SK-N-SH (cell line): ENCODE results near the gene RAD51B. TPM values are rescaled to one million over a fixed set of nuclear protein-coding genes. Genes with fewer than 3 reads are reported as not detected.

Experiments
- CTCF ChIA-PET: fragments of 300-600, 350-600 bp; formaldehyde crosslinking; extraction: SDS; loops from one replicate; lab custom pipeline; 2021; lab: Yijun Ruan, JAX
- POLR2A ChIA-PET: fragments of 350-600 bp; sonication (Branson Sonifier 250); formaldehyde crosslinking; extraction: SDS; loops from one replicate; lab custom pipeline; 2020; ENCODE audit warnings: antibody characterized with exemption, inconsistent platforms; lab: Yijun Ruan, JAX
- DNase-seq: peaks from one replicate; pipeline ENCODE4 v3.0.0; 2012
- H2AFZ ChIP-seq: fragments of 200-600 bp; sonication (generic); 2 replicates; pipeline ENCODE4 v1.8.1; 2016; ENCODE audit warnings: antibody characterized with exemption, mild to moderate bottlenecking, low read depth
- H3F3A ChIP-seq: fragments of 200-600 bp; sonication (generic); replicated peaks from 2 replicates; pipeline ENCODE3; 2016; ENCODE audit warnings: antibody characterized with exemption, mild to moderate bottlenecking; ENCODE audit not compliant: insufficient read depth
- H3K27ac ChIP-seq, 2 experiments: fragments of 200-500 bp in 1 of 2; fragments of 200-600 bp in 1 of 2; sonication (Bioruptor generic) in 1 of 2; sonication (generic), shearing (Covaris generic) in 1 of 2; 2 replicates each; pipeline versions ENCODE4 v1.5.1 to v1.6.1; 2014 to 2016; ENCODE audit warnings: low read depth in 2 of 2, inconsistent platforms in 1 of 2, low read length in 1 of 2, mild to moderate bottlenecking in 1 of 2, mixed read lengths in 1 of 2
- H3K27me3 ChIP-seq: fragments of 200-600 bp; sonication (generic), shearing (Covaris generic); 2 replicates; pipeline ENCODE4 v1.6.1; 2016; ENCODE audit warnings: mixed run types; ENCODE audit not compliant: insufficient read depth
- H3K36me3 ChIP-seq, 2 experiments: fragments of 200-500 bp in 1 of 2; fragments of 200-600 bp in 1 of 2; sonication (Bioruptor generic) in 1 of 2; sonication (generic) in 1 of 2; replicated peaks in 1 of 2; 2 replicates each; pipeline versions ENCODE3 to v1.5.1; 2014 to 2016; ENCODE audit warnings: low read length in 1 of 2, mild to moderate bottlenecking in 1 of 2; ENCODE audit not compliant: insufficient read depth in 2 of 2, control insufficient read depth in 1 of 2
- H3K4me1 ChIP-seq, 2 experiments: fragments of 200-500 bp in 1 of 2; fragments of 200-600 bp in 1 of 2; sonication (Bioruptor generic) in 1 of 2; sonication (generic), shearing (Covaris generic) in 1 of 2; 2 replicates each; pipeline versions ENCODE4 v1.5.1 to v1.6.1; 2014 to 2016; ENCODE audit warnings: low read depth in 1 of 2, low read length in 1 of 2, mixed run types in 1 of 2; ENCODE audit not compliant: insufficient read depth in 2 of 2, control insufficient read depth in 1 of 2
- H3K4me2 ChIP-seq: fragments of 200-600 bp; sonication (generic), shearing (Covaris generic); 2 replicates; pipeline ENCODE4 v1.6.1; 2017; ENCODE audit warnings: mixed run types
- H3K4me3 ChIP-seq, 2 experiments: fragments of 200-500 bp in 1 of 2; fragments of 200-600 bp in 1 of 2; sonication (Bioruptor generic) in 1 of 2; sonication (generic), shearing (Covaris generic) in 1 of 2; 2 replicates each; pipeline versions ENCODE4 v1.5.1 to v1.8.1; 2014 to 2016; ENCODE audit warnings: low read depth in 2 of 2, inconsistent platforms in 1 of 2, low read length in 1 of 2, mild to moderate bottlenecking in 1 of 2, mixed read lengths in 1 of 2, moderate library complexity in 1 of 2
- H3K79me2 ChIP-seq: fragments of 200-600 bp; sonication (generic); 2 replicates; pipeline ENCODE4 v1.8.1; 2017; ENCODE audit warnings: mild to moderate bottlenecking; ENCODE audit not compliant: insufficient read depth
- H3K9ac ChIP-seq: fragments of 200-600 bp; sonication (generic); 2 replicates; pipeline ENCODE4 v1.6.1; 2017; ENCODE audit warnings: mixed run types
- H3K9me2 ChIP-seq: fragments of 200-600 bp; sonication (generic); 2 replicates; pipeline ENCODE4 v1.6.1; 2017; ENCODE audit warnings: mixed run types
- H3K9me3 ChIP-seq: fragments of 200-600 bp; sonication (generic); 2 replicates; pipeline ENCODE4 v1.6.1; 2017; ENCODE audit warnings: mixed run types, mild to moderate bottlenecking, moderate library complexity
- H4K20me1 ChIP-seq: fragments of 200-600 bp; sonication (generic); 2 replicates; pipeline ENCODE4 v1.6.1; 2017; ENCODE audit warnings: mild to moderate bottlenecking, mixed run types; ENCODE audit not compliant: insufficient read depth
- CHD2 ChIP-seq: fragments of 150-350 bp; IDR thresholded peaks from 2 replicates; pipeline ENCODE4 v1.6.1; 2018; ENCODE audit warnings: low read length; ENCODE audit not compliant: partially characterized antibody
- ELF1 ChIP-seq: IDR thresholded peaks from 2 replicates; pipeline ENCODE4 v1.4.0; 2012
- EZH2phosphoT487 ChIP-seq: fragments of 200-600 bp; sonication (generic); IDR thresholded peaks from 2 replicates; pipeline ENCODE4 v1.6.1; 2017; ENCODE audit warnings: low read depth, mixed run types, mild to moderate bottlenecking, antibody characterized with exemption, moderate library complexity, borderline replicate concordance
- FOSL2 ChIP-seq: IDR thresholded peaks from 2 replicates; pipeline ENCODE4 v1.4.0; 2012; ENCODE audit warnings: low read depth, mild to moderate bottlenecking, moderate library complexity, borderline replicate concordance
- FOXJ3 ChIP-seq: sonication (generic); formaldehyde crosslinking; IDR thresholded peaks from 2 replicates; pipeline ENCODE4 v1.5.1; 2020; ENCODE audit warnings: mild to moderate bottlenecking, missing genetic modification reagents
- FOXM1 ChIP-seq: IDR thresholded peaks from 2 replicates; pipeline ENCODE4 v1.4.0; 2012; ENCODE audit warnings: low read depth, mild to moderate bottlenecking
- GATA2 ChIP-seq: sonication (generic); formaldehyde crosslinking; IDR thresholded peaks from 2 replicates; pipeline ENCODE4 v1.5.0; 2020; ENCODE audit warnings: mild to moderate bottlenecking, missing genetic modification reagents
- JUND ChIP-seq: IDR thresholded peaks from 2 replicates; pipeline ENCODE4 v1.4.0; 2012
- MEF2A ChIP-seq: IDR thresholded peaks from 2 replicates; pipeline ENCODE4 v1.4.0; 2012; ENCODE audit warnings: low read depth, borderline replicate concordance
- MXI1 ChIP-seq: IDR thresholded peaks from 2 replicates; pipeline ENCODE4 v1.6.1; 2012; ENCODE audit warnings: mild to moderate bottlenecking, low read depth, low read length, improper control_type of control experiment
- NFIC ChIP-seq: IDR thresholded peaks from 2 replicates; pipeline ENCODE4 v1.4.0; 2012; ENCODE audit warnings: borderline replicate concordance
- POLR2AphosphoS5 ChIP-seq: IDR thresholded peaks from 2 replicates; pipeline ENCODE4 v1.6.1; 2012; ENCODE audit warnings: low read depth, low read length
- RAD21 ChIP-seq: IDR thresholded peaks from 2 replicates; pipeline ENCODE4 v1.6.1; 2012; ENCODE audit warnings: mild to moderate bottlenecking, low read length
- RCOR1 ChIP-seq: fragments of 150-350 bp; IDR thresholded peaks from 2 replicates; pipeline ENCODE4 v1.6.1; 2017; ENCODE audit warnings: antibody characterized with exemption, low read length
- RFX5 ChIP-seq: IDR thresholded peaks from 2 replicates; pipeline ENCODE4 v1.6.1; 2012; ENCODE audit warnings: mild to moderate bottlenecking, improper control_type of control experiment, low read length
- RXRA ChIP-seq: IDR thresholded peaks from 2 replicates; pipeline ENCODE4 v1.4.0; 2012; ENCODE audit warnings: low read depth, mild to moderate bottlenecking, borderline replicate concordance
- SMC3 ChIP-seq: IDR thresholded peaks from 2 replicates; pipeline ENCODE4 v1.6.1; 2012; ENCODE audit warnings: low read depth, low read length, improper control_type of control experiment
- TEAD4 ChIP-seq: IDR thresholded peaks from 2 replicates; pipeline ENCODE4 v1.4.0; 2012; ENCODE audit warnings: mild to moderate bottlenecking, borderline replicate concordance; ENCODE audit not compliant: insufficient read depth
- YY1 ChIP-seq: IDR thresholded peaks from 2 replicates; pipeline ENCODE4 v1.4.0; 2012; ENCODE audit warnings: low read depth, mild to moderate bottlenecking
- WGBS: methylation state at CpG from one replicate; pipeline ENCODE4 v1.1.6; 2017; ENCODE audit warnings: low lambda C conversion rate; 5-methylcytosine and 5-hydroxymethylcytosine counted together
- polyA plus RNA-seq, 3 experiments: library from polyadenylated mRNA; depleted of rRNA; stranded (reverse); fragments of >200 nt; gene quantifications; 2 replicates each; pipeline ENCODE4 v1.2.3, GENCODE V29; 2012
- TF ChIP-seq, protein P1 (sequence below): IDR thresholded peaks from 2 replicates; pipeline ENCODE4 v1.4.0; 2012; ENCODE audit warnings: low read depth
- TF ChIP-seq, protein P2 (sequence below): IDR thresholded peaks from 2 replicates; pipeline ENCODE4 v1.4.0; 2012; ENCODE audit warnings: low read depth, borderline replicate concordance
- TF ChIP-seq, protein P3 (sequence below): IDR thresholded peaks from 2 replicates; pipeline ENCODE4 v1.4.0; 2012; ENCODE audit warnings: low read depth, borderline replicate concordance
- TF ChIP-seq, protein P4 (sequence below): fragments of 200-600 bp; sonication (generic); IDR thresholded peaks from 2 replicates; pipeline ENCODE4 v1.6.1; 2017; ENCODE audit warnings: antibody characterized with exemption, mild to moderate bottlenecking, moderate library complexity
- TF ChIP-seq, protein P5 (sequence below): fragments of 150-350 bp; IDR thresholded peaks from 2 replicates; pipeline ENCODE4 v1.6.1; 2016; ENCODE audit warnings: mild to moderate bottlenecking, low read depth, low read length
- TF ChIP-seq, protein P6 (sequence below): IDR thresholded peaks from 2 replicates; pipeline ENCODE4; 2012

Gene RAD51B
- polyA plus RNA-seq, 1 of the 3 experiments (the other 2 are of a cell fraction): 6.0 TPM

DNA sequence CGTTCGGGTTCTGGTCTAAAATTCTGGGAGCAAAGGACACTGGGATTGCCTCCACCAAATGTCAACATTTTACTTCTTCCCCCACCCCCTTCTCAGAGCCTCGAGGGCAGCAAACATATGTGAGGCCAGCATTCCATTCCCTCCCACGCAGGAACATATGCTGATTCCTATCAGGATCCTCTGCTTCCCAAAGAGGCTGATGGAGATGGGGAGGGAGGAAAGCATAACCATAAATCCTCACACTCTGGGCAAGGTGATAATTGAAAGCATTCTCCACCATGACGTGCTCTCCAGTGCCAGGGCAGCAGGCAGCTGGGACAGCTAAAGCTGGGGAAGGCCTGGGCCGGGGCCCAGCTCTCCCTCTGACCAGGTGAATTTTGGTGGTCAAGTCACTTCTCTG is 578.2 kb downstream of the RAD51B start (continued):
- TF ChIP-seq FOSL2 (no peak), RAD21 (peak; percentile 15; the same call in 1 of the 2 replicates), GATA2 (peak; percentile 99), CHD2 (peak; percentile 93), NFIC (no peak), ELF1 (no peak), FOXJ3 (CRISPR knock-in tag) (peak; percentile 83), TEAD4 (no peak), JUND (no peak), MEF2A (no peak), RXRA (no peak), POLR2AphosphoS5 (peak; percentile 66; the same call in 1 of the 2 replicates), SMC3 (no peak), FOXM1 (no peak), EZH2phosphoT487 (no peak), RCOR1 (peak; percentile 99)
- TF ChIP-seq, protein P1, sequence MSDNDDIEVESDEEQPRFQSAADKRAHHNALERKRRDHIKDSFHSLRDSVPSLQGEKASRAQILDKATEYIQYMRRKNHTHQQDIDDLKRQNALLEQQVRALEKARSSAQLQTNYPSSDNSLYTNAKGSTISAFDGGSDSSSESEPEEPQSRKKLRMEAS: peak; percentile 69
- TF ChIP-seq, protein P2, sequence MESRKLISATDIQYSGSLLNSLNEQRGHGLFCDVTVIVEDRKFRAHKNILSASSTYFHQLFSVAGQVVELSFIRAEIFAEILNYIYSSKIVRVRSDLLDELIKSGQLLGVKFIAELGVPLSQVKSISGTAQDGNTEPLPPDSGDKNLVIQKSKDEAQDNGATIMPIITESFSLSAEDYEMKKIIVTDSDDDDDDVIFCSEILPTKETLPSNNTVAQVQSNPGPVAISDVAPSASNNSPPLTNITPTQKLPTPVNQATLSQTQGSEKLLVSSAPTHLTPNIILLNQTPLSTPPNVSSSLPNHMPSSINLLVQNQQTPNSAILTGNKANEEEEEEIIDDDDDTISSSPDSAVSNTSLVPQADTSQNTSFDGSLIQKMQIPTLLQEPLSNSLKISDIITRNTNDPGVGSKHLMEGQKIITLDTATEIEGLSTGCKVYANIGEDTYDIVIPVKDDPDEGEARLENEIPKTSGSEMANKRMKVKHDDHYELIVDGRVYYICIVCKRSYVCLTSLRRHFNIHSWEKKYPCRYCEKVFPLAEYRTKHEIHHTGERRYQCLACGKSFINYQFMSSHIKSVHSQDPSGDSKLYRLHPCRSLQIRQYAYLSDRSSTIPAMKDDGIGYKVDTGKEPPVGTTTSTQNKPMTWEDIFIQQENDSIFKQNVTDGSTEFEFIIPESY: no peak
- TF ChIP-seq, protein P3, sequence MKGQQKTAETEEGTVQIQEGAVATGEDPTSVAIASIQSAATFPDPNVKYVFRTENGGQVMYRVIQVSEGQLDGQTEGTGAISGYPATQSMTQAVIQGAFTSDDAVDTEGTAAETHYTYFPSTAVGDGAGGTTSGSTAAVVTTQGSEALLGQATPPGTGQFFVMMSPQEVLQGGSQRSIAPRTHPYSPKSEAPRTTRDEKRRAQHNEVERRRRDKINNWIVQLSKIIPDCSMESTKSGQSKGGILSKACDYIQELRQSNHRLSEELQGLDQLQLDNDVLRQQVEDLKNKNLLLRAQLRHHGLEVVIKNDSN: no peak
- TF ChIP-seq, protein P4, sequence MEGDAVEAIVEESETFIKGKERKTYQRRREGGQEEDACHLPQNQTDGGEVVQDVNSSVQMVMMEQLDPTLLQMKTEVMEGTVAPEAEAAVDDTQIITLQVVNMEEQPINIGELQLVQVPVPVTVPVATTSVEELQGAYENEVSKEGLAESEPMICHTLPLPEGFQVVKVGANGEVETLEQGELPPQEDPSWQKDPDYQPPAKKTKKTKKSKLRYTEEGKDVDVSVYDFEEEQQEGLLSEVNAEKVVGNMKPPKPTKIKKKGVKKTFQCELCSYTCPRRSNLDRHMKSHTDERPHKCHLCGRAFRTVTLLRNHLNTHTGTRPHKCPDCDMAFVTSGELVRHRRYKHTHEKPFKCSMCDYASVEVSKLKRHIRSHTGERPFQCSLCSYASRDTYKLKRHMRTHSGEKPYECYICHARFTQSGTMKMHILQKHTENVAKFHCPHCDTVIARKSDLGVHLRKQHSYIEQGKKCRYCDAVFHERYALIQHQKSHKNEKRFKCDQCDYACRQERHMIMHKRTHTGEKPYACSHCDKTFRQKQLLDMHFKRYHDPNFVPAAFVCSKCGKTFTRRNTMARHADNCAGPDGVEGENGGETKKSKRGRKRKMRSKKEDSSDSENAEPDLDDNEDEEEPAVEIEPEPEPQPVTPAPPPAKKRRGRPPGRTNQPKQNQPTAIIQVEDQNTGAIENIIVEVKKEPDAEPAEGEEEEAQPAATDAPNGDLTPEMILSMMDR: no peak

DNA sequence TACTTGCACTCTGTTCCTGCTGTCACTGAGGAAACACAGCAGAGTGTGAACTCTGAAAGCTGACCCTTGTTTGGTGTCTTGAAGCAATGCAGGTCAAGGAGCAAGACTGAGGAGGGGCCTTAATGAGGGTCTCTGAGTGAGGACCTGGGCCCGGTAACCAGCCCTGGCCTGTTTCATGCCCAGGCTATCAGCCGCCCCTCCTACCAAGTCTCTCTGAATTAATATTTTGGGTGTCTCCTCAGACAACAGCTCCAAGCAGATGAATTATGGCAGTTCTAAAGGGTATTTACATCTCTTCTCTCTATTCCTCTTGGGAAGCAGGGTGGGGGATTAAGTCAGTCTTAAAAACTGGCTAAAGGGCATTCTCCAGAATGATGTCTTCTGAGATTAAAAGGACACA is 578.8 kb downstream of the RAD51B start:
- Histone ChIP-seq H3K4me1 (peaks cover 13 to 29% of the 10 kb centered on the region in 2 experiments), H3K9me3 (no peaks in the 10 kb centered on the region), H3K79me2 (no peaks in the 10 kb centered on the region), H2AFZ (no peak overlapping the region), H3K9ac (no peak overlapping the region), H3K27ac (peak overlapping the region; percentile 26 to 77; a peak in 3 of 4 replicates), H3K4me2 (no peak overlapping the region), H3F3A (no peaks in the 10 kb centered on the region), H3K27me3 (no peaks in the 10 kb centered on the region), H4K20me1 (no peaks in the 10 kb centered on the region), H3K36me3 (no peaks in the 10 kb centered on the region), H3K9me2 (no peaks in the 10 kb centered on the region), H3K4me3 (no peak overlapping the region)
- ChIA-PET CTCF (interaction anchor here (0.9 to 2.1 kb wide), 3 partner anchors 269 to 418 kb away, joined by 3 to 4 read pairs (median 4); no protein-coding TSS in a partner anchor), POLR2A (no interaction called here)
- 92% methylated on average over 2 of the region's 2 CpGs for WGBS
- no peak for DNase-seq
- TF ChIP-seq, protein P5, sequence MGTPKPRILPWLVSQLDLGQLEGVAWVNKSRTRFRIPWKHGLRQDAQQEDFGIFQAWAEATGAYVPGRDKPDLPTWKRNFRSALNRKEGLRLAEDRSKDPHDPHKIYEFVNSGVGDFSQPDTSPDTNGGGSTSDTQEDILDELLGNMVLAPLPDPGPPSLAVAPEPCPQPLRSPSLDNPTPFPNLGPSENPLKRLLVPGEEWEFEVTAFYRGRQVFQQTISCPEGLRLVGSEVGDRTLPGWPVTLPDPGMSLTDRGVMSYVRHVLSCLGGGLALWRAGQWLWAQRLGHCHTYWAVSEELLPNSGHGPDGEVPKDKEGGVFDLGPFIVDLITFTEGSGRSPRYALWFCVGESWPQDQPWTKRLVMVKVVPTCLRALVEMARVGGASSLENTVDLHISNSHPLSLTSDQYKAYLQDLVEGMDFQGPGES: no peak
- TF ChIP-seq MXI1 (no peak), SMC3 (no peak), TEAD4 (no peak), RFX5 (no peak), YY1 (no peak), JUND (no peak), MEF2A (no peak), CHD2 (no peak)
- TF ChIP-seq, protein P4: no peak
- TF ChIP-seq, protein P6, sequence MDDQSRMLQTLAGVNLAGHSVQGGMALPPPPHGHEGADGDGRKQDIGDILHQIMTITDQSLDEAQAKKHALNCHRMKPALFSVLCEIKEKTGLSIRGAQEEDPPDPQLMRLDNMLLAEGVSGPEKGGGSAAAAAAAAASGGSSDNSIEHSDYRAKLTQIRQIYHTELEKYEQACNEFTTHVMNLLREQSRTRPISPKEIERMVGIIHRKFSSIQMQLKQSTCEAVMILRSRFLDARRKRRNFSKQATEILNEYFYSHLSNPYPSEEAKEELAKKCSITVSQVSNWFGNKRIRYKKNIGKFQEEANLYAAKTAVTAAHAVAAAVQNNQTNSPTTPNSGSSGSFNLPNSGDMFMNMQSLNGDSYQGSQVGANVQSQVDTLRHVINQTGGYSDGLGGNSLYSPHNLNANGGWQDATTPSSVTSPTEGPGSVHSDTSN: no peak
